Measurements from ENCODE around the gene C1QTNF8. TPM values are rescaled to one million over a fixed set of nuclear protein-coding genes. Genes with fewer than 3 reads are reported as not detected.

Gene C1QTNF8
- total RNA-seq, 1 donor from 2014 or later: not detected

DNA sequence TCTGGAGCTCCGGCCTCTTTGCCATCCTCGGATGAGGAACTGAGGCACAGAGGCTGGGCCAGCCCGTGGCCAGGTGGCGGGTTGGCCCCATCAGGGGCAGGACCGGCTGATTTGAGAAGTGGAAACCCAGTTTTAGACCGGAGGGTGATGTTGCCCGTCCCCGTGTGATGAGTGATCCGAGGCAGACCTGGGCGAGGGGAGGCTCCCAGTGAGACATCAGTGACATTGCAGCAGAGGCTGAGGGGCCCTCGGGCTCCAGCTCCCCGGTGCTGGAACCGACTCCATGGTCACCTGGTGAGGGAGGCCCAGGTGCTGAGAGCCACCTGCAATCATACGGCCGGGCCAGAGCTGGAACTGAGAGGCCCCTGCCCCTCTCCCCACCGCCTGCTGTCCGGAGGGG, 30.0 kb upstream of the C1QTNF8 start:
- H3K27ac Mint-ChIP-seq: no peak overlapping the region
- no peak overlapping the region for H3K4me3 Mint-ChIP-seq
- no peaks in the 10 kb centered on the region for H3K9me3 Mint-ChIP-seq
- H3K27me3 Mint-ChIP-seq: no peaks in the 10 kb centered on the region
- no peaks in the 10 kb centered on the region for H3K36me3 Mint-ChIP-seq
- TF ChIP-seq, protein P1, sequence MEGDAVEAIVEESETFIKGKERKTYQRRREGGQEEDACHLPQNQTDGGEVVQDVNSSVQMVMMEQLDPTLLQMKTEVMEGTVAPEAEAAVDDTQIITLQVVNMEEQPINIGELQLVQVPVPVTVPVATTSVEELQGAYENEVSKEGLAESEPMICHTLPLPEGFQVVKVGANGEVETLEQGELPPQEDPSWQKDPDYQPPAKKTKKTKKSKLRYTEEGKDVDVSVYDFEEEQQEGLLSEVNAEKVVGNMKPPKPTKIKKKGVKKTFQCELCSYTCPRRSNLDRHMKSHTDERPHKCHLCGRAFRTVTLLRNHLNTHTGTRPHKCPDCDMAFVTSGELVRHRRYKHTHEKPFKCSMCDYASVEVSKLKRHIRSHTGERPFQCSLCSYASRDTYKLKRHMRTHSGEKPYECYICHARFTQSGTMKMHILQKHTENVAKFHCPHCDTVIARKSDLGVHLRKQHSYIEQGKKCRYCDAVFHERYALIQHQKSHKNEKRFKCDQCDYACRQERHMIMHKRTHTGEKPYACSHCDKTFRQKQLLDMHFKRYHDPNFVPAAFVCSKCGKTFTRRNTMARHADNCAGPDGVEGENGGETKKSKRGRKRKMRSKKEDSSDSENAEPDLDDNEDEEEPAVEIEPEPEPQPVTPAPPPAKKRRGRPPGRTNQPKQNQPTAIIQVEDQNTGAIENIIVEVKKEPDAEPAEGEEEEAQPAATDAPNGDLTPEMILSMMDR (conservative IDR thresholded peaks at IDR 0.05): no peak
- no peak for DNase-seq (ENCODE audit: extremely low spot score, unreplicated experiment)
- H3K4me1 Mint-ChIP-seq (ENCODE audit: unreplicated experiment): peaks cover 5% of the 10 kb centered on the region

DNA sequence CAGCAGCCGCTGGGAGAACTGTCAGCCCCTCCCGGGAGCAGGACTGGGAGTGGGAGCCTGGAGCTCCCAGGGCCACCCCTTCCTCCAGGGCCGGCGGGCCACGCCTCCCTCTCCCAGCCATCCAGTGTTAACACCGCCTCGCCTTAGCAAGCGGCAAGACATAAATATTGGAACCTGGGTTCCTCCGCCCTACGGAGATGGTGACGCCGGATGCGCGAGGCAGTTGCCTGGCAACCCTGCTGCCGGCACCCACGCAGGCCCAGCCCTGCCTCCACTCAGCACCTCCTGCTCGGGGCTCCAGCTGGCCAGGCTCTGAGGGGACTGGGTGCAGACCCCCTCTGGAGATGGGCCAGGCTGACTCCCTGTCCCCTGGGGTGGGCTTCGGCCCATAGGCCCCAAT, 29.4 kb upstream of the C1QTNF8 start:
- H3K36me3 Mint-ChIP-seq: no peaks in the 10 kb centered on the region
- H3K4me3 Mint-ChIP-seq: no peak overlapping the region
- H3K27me3 Mint-ChIP-seq: no peaks in the 10 kb centered on the region
- TF ChIP-seq, protein P1 (conservative IDR thresholded peaks at IDR 0.05): no peak
- peaks cover 5% of the 10 kb centered on the region for H3K4me1 Mint-ChIP-seq (ENCODE audit: unreplicated experiment)
- DNase-seq (ENCODE audit: extremely low spot score, unreplicated experiment): no peak
- H3K27ac Mint-ChIP-seq: no peak overlapping the region
- H3K9me3 Mint-ChIP-seq: no peaks in the 10 kb centered on the region

DNA sequence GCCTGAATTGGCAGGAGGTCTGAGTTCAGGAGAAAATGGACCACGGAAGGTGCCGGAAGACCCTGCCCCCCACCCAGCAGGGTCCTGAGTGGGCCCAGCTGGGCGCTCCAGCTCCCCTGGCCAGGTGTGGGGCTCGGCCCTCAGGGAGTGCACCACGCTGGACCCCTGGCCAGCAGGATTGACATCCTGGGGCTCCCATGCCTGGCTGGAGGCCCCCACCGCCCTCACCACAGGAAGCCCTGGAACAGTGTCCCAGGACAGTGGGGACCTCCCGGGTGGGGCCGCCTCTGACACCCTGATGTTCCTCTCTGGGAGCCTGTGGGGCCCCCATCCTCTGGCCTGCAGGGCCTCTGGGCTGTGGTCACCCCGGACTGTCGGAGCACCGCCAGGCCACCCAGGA, 28.8 kb upstream of the C1QTNF8 start:
- Mint-ChIP-seq H3K27me3 (no peaks in the 10 kb centered on the region), H3K27ac (no peak overlapping the region), H3K4me1 (ENCODE audit: unreplicated experiment) (peaks cover 5% of the 10 kb centered on the region), H3K4me3 (no peak overlapping the region), H3K9me3 (no peaks in the 10 kb centered on the region), H3K36me3 (no peaks in the 10 kb centered on the region)
- TF ChIP-seq, protein P1 (conservative IDR thresholded peaks at IDR 0.05): no peak
- no peak for DNase-seq (ENCODE audit: extremely low spot score, unreplicated experiment)

DNA sequence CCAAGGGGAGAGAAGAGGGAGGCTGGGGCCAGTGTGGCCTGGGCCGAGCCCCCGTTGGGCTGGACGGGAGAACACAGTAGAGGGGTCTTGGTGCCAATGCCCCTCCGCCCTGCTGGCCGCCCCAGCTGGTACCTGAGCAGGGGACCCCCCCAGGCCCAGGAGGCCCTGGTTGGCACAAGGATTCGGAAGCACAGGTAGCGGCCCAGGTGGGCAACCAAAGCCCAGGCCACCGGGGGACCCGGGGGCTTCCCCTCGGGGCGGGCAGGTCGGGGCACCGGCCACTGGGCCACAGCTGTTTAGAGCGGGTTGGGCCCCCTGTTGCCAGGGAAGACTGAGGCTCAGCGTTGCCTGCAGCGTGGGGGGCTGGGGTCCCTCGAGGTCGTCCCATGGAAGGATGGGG, 28.2 kb upstream of the C1QTNF8 start:
- DNase-seq (ENCODE audit: extremely low spot score, unreplicated experiment): no peak
- TF ChIP-seq, protein P1 (conservative IDR thresholded peaks at IDR 0.05): no peak
- Mint-ChIP-seq H3K4me1 (ENCODE audit: unreplicated experiment) (peaks cover 5% of the 10 kb centered on the region), H3K27ac (no peak overlapping the region), H3K27me3 (no peaks in the 10 kb centered on the region), H3K36me3 (no peaks in the 10 kb centered on the region), H3K9me3 (no peaks in the 10 kb centered on the region), H3K4me3 (no peak overlapping the region)

DNA sequence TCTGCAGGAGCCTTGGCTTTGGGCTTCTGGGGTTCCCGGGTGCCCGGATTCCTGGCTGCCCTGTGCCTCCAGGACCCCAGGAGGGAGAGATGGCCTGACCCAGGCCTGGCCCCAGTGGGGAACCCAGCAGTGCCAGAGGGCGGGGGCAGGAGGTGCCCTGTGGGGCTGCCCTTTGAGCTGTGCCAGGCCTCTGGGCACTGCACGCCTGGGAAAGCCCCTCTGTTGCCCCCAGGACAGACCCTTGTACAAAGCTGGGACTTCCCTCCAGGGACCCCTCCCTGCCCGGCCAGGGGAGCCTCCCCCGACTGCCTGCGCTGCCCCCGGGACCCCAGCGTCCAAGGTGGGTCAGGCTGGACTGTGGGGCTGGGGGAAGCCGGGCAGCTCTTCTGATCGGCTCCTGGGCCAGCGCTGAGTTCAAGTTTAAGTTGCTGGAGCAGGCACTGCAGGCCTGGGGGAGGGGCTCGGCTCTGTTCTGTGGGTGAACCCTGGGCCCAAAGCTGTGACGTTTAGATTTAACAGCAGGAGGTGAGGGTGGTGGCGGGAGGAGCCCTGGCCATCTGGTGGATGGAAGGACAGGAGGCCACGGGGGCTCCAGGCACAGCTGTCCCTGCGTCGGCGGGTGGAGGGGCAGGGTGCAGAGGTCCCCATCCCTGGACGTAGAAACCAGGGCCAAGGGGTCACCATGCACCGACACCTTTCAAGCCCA, 27.6 kb upstream of the C1QTNF8 start:
- DNase-seq (ENCODE audit: extremely low spot score, unreplicated experiment): no peak
- H3K9me3 Mint-ChIP-seq: no peaks in the 10 kb centered on the region
- H3K4me1 Mint-ChIP-seq (ENCODE audit: unreplicated experiment): peaks cover 5% of the 10 kb centered on the region
- H3K36me3 Mint-ChIP-seq: no peaks in the 10 kb centered on the region
- no peak overlapping the region for H3K27ac Mint-ChIP-seq
- TF ChIP-seq, protein P1 (conservative IDR thresholded peaks at IDR 0.05): no peak
- H3K27me3 Mint-ChIP-seq: no peaks in the 10 kb centered on the region
- no peak overlapping the region for H3K4me3 Mint-ChIP-seq
